ENCODE results near the gene FH. TPM values are rescaled to one million over a fixed set of nuclear protein-coding genes. Genes with fewer than 3 reads are reported as not detected.

Gene FH
- total RNA-seq, 1 donor from 2014 or later: 56.0 TPM

DNA sequence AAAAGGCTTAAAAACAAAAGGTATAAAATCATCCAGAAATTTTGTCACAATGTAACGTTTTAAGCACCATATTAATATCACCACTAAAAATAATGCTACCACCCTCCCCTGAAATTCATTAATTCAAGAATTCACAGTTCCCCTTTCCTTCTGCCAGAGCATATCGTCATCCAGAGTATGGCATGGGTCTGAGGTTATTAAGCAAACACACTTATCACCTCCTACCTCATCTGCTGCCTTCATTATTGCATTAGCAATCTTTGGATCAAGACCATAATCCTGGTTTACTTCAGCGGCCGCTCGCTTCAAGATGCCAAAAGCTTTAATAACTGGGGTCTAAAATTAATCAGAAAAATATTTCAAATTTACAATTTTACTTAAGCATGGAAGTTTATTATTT is 6.2 kb downstream of the FH start:
- ATAC-seq (ENCODE audit: low read depth): no peak
- intact Hi-C loops (cut with micrococcal nuclease): loop anchor here (10.0 kb wide), 1 partner anchor 179 kb away; no protein-coding TSS in a partner anchor
- Mint-ChIP-seq H3K36me3 (ENCODE audit: low read depth) (peaks cover 61% of the 10 kb centered on the region), H3K27me3 (no peaks in the 10 kb centered on the region), H3K9me3 (no peaks in the 10 kb centered on the region), H3K4me3 (no peak overlapping the region), H3K4me1 (peaks cover 19% of the 10 kb centered on the region), H3K27ac (no peak overlapping the region)
- DNase-seq: no peak
- TF ChIP-seq, protein P1, sequence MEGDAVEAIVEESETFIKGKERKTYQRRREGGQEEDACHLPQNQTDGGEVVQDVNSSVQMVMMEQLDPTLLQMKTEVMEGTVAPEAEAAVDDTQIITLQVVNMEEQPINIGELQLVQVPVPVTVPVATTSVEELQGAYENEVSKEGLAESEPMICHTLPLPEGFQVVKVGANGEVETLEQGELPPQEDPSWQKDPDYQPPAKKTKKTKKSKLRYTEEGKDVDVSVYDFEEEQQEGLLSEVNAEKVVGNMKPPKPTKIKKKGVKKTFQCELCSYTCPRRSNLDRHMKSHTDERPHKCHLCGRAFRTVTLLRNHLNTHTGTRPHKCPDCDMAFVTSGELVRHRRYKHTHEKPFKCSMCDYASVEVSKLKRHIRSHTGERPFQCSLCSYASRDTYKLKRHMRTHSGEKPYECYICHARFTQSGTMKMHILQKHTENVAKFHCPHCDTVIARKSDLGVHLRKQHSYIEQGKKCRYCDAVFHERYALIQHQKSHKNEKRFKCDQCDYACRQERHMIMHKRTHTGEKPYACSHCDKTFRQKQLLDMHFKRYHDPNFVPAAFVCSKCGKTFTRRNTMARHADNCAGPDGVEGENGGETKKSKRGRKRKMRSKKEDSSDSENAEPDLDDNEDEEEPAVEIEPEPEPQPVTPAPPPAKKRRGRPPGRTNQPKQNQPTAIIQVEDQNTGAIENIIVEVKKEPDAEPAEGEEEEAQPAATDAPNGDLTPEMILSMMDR (IDR thresholded peaks at IDR 0.05): no peak
- POLR2A ChIA-PET: no interaction called here
- CTCF ChIA-PET: no interaction called here

DNA sequence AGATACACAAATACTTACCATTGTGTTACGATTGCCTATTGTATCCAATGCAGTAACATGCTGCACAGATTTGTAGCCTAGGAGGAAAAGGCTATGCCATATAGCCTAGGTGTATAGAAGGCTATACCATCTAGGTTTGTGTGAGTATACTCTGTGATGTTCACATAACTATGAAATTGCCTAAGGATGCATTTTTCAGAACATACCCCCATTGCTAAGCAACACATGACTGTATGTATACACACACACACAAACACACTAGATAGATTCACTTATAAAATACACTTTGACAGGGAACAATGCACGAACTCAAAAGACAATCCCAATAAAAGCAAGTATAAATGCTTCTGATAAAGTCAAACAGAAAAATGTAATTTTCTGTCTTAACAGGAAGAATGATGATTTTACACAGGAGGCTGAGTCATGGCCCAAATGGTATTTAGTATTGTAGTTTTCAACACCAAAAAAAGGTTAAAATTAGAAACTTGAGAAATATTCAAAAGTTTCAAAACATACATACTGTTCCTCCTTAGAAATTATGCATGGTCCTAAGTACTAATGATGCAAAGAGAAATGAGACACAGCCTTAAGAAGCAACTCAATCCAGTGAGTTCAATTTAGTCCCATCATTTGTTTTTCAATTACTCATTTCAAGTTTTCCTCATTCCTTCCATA is 12.2 kb downstream of the FH start:
- Mint-ChIP-seq H3K4me3 (no peak overlapping the region), H3K27me3 (no peaks in the 10 kb centered on the region), H3K9me3 (no peaks in the 10 kb centered on the region), H3K4me1 (no peaks in the 10 kb centered on the region), H3K27ac (no peak overlapping the region), H3K36me3 (ENCODE audit: low read depth) (peaks cover 82% of the 10 kb centered on the region)
- ATAC-seq (ENCODE audit: low read depth) (no peak), DNase-seq (no peak)
- intact Hi-C loops (cut with micrococcal nuclease): no loop called here
- ChIA-PET POLR2A (no interaction called here), CTCF (no interaction called here)
- TF ChIP-seq, protein P1 (IDR thresholded peaks at IDR 0.05): no peak

DNA sequence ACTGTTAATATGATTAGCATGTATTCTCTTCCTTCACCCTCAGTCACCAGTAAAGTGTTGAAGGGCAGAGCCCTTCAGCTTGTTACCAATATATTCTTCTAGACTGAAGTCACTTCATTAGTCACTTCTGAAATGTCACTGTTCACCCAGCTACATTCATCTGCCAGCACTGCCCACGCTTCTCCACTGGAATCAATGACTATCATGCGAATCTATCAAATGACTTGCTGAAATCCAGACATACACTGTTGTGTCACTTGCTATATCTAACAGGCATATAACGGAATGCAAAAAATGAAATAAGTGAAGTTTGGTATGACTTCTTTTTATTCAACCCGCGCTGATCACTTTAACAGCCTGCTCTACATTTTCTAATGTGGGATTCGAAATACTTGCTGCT is 16.1 kb downstream of the FH start:
- Mint-ChIP-seq H3K27me3 (no peaks in the 10 kb centered on the region), H3K9me3 (no peaks in the 10 kb centered on the region), H3K4me3 (no peak overlapping the region), H3K27ac (no peak overlapping the region), H3K36me3 (ENCODE audit: low read depth) (peaks cover 81% of the 10 kb centered on the region), H3K4me1 (no peaks in the 10 kb centered on the region)
- DNase-seq: no peak
- ChIA-PET CTCF (interaction anchor here (1.1 kb wide), 1 partner anchor 18 kb away, joined by 3 read pairs; no protein-coding TSS in a partner anchor), POLR2A (no interaction called here)
- no peak for ATAC-seq (ENCODE audit: low read depth)
- TF ChIP-seq, protein P1 (IDR thresholded peaks at IDR 0.05): no peak
- intact Hi-C loops (cut with micrococcal nuclease): no loop called here

DNA sequence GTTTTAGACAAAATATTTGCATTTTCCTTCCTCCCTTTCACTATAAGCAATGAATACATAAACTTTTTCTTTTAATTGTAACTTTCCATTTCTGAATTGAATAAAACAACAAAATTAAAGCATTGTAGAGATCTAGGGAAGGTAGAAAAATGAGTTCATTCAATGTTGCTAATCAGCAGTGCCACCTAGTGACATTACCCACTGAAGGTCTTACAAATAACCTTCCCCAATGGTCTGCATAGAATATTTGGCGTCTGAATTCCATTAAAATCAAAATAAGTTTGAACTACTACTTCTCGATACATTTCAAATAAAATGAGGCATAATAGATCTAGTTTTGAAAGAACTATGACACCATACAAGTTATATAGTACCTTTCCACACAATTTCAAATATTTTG is 19.6 kb downstream of the FH start:
- CTCF ChIA-PET: no interaction called here
- DNase-seq (no peak), ATAC-seq (ENCODE audit: low read depth) (no peak)
- H3K27me3 Mint-ChIP-seq: no peaks in the 10 kb centered on the region
- no peak overlapping the region for H3K27ac Mint-ChIP-seq
- intact Hi-C loops (cut with micrococcal nuclease): loop anchor here (1.0 kb wide), 2 partner anchors 612 to 768 kb away; no protein-coding TSS in a partner anchor
- no peaks in the 10 kb centered on the region for H3K4me1 Mint-ChIP-seq
- POLR2A ChIA-PET: interaction anchor here (0.6 kb wide), 1 partner anchor 12 kb away, joined by 5 read pairs; no protein-coding TSS in a partner anchor
- H3K4me3 Mint-ChIP-seq: no peak overlapping the region
- TF ChIP-seq, protein P1 (IDR thresholded peaks at IDR 0.05): no peak
- H3K9me3 Mint-ChIP-seq: no peaks in the 10 kb centered on the region
- peaks cover 84% of the 10 kb centered on the region for H3K36me3 Mint-ChIP-seq (ENCODE audit: low read depth)

DNA sequence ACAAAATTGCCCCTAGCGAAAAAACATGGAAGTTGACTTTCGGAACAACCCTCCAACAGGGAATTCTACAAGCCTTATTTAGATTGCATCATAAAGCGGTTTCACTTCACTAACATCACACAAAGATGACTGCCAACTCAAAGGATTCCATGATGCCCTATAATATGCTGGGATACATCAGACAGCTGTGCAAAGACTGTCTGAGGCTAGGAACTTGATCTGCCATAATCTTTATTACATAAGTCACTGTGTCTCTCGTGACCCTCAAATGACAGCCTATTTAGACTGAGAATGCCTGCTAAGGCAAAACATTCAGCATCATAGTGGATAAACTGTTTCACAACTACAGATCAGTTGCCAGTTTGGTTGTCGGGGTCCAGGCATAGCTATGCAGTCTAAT is 23.8 kb downstream of the FH start:
- ATAC-seq (ENCODE audit: low read depth): no peak
- Mint-ChIP-seq H3K36me3 (ENCODE audit: low read depth) (peaks cover 62% of the 10 kb centered on the region), H3K27ac (no peak overlapping the region), H3K9me3 (no peaks in the 10 kb centered on the region), H3K27me3 (no peaks in the 10 kb centered on the region), H3K4me1 (peaks cover 2% of the 10 kb centered on the region), H3K4me3 (no peak overlapping the region)
- no peak for DNase-seq
- intact Hi-C loops (cut with micrococcal nuclease): no loop called here
- POLR2A ChIA-PET: no interaction called here
- TF ChIP-seq, protein P1 (IDR thresholded peaks at IDR 0.05): no peak
- CTCF ChIA-PET: no interaction called here

All from activated B cell treated with CpG ODN at 0.5 μM for 24 hours (primary cell).